Suprapubic skin (tissue), 4 donors: ENCODE measurements around the gene XXYLT1. TPM values are rescaled to one million over a fixed set of nuclear protein-coding genes. Genes with fewer than 3 reads are reported as not detected.

ENCODE experiments used
- DNase-seq, 2 donors: peaks; one replicate each; pipeline ENCODE4 v3.0.0-alpha.2; 2019; ENCODE audit warnings: low spot score in 2 of 2
- H3K27ac ChIP-seq: fragments of 200-600 bp; sonication (generic); one replicate; pipeline ENCODE4 v1.5.1; 2019
- H3K27me3 ChIP-seq: fragments of 200-600 bp; sonication (generic); one replicate; pipeline ENCODE4 v1.5.1; 2019
- H3K36me3 ChIP-seq: fragments of 200-600 bp; sonication (generic); one replicate; pipeline ENCODE4 v1.5.1; 2019
- H3K4me1 ChIP-seq: fragments of 200-600 bp; sonication (generic); one replicate; pipeline ENCODE4 v1.5.1; 2019
- H3K4me3 ChIP-seq: fragments of 200-600 bp; sonication (generic); one replicate; pipeline ENCODE4 v1.5.1; 2019; ENCODE audit warnings: mild to moderate bottlenecking
- H3K9me3 ChIP-seq: fragments of 200-600 bp; sonication (generic); one replicate; pipeline ENCODE4 v1.5.1; 2019
- CTCF ChIP-seq, 2 donors: fragments of 200-600 bp in 1 of 2; fragments of 450-650 bp in 1 of 2; sonication (generic) in 1 of 2; IDR thresholded peaks; one replicate each; pipeline ENCODE4 v1.5.1; 2016 to 2019; ENCODE audit warnings: antibody characterized with exemption in 2 of 2, mild to moderate bottlenecking in 1 of 2, moderate library complexity in 1 of 2
- EP300 ChIP-seq: sonication (generic); formaldehyde crosslinking; IDR thresholded peaks from one replicate; pipeline ENCODE4 v1.6.1; 2017; ENCODE audit warnings: antibody characterized with exemption
- POLR2A ChIP-seq, 2 donors: fragments of 450-650 bp; IDR thresholded peaks; one replicate each; pipeline ENCODE4 v1.6.1; 2017; ENCODE audit warnings: antibody characterized with exemption in 2 of 2, mild to moderate bottlenecking in 2 of 2, moderate library complexity in 2 of 2
- POLR2AphosphoS5 ChIP-seq, 3 donors: sonication (generic); formaldehyde crosslinking; IDR thresholded peaks; one replicate each; pipeline ENCODE4 v1.6.1; 2017; ENCODE audit warnings: antibody characterized with exemption in 3 of 3
- WGBS: methylation state at CpG from one replicate; pipeline ENCODE4 v1.1.5; 2018; 5-methylcytosine and 5-hydroxymethylcytosine counted together
- total RNA-seq, 4 donors: library from RNA; depleted of rRNA; stranded (reverse); fragments of >200 nt; gene quantifications; one replicate each; pipeline ENCODE4 v1.1.0, GENCODE V29; 2016

XXYLT1 gene
- total RNA-seq, 4 donors from 2014 or later: 8.0 to 19.4 (median 13.2) TPM

- H3K27ac ChIP-seq: peak overlapping the region; percentile 85
- DNase-seq: peak; percentile 88 to 92
- TF ChIP-seq POLR2A (IDR thresholded peaks at IDR 0.05) (no peak), POLR2AphosphoS5 (IDR thresholded peaks at IDR 0.05) (peak in 2 of 3 donors; percentile 56 to 81), CTCF (IDR thresholded peaks at IDR 0.05) (peak; percentile 81 to 95), EP300 (no peak)
- no peaks in the 10 kb centered on the region for H3K27me3 ChIP-seq
- peaks cover 26% of the 10 kb centered on the region for H3K4me1 ChIP-seq
- under 1% methylated on average over 21 of the region's 30 CpGs for WGBS
- no peaks in the 10 kb centered on the region for H3K9me3 ChIP-seq
- H3K36me3 ChIP-seq: no peaks in the 10 kb centered on the region
- peak overlapping the region; percentile 73 for H3K4me3 ChIP-seq
Observed at GRCh38 chr3:195271410-195272243, 668 bp upstream of the XXYLT1 start.

- 4% methylated on average over 15 of the region's 52 CpGs for WGBS
- DNase-seq: no peak
- H3K4me1 ChIP-seq: peaks cover 26% of the 10 kb centered on the region
Observed at GRCh38 chr3:195270079-195270816, 711 bp downstream of the XXYLT1 start.

GRCh38 chr3:195269375-195270078 is 1.4 kb downstream of the XXYLT1 start:
- DNase-seq: no peak
- Histone ChIP-seq H3K27ac (no peak overlapping the region), H3K4me3 (peak overlapping the region; percentile 73), H3K27me3 (no peaks in the 10 kb centered on the region), H3K36me3 (no peaks in the 10 kb centered on the region), H3K4me1 (peaks cover 26% of the 10 kb centered on the region), H3K9me3 (no peaks in the 10 kb centered on the region)
- TF ChIP-seq EP300 (no peak), POLR2AphosphoS5 (IDR thresholded peaks at IDR 0.05) (no peak), POLR2A (IDR thresholded peaks at IDR 0.05) (no peak), CTCF (IDR thresholded peaks at IDR 0.05) (no peak)
- WGBS: 66% methylated on average over 5 of the region's 5 CpGs

More at GRCh38 chr3:195270079-195270816, 711 bp downstream of the XXYLT1 start:
- TF ChIP-seq CTCF (IDR thresholded peaks at IDR 0.05): no peak
- peak overlapping the region; percentile 85 for H3K27ac ChIP-seq
- H3K27me3 ChIP-seq: no peaks in the 10 kb centered on the region
- no peaks in the 10 kb centered on the region for H3K36me3 ChIP-seq
- H3K9me3 ChIP-seq: no peaks in the 10 kb centered on the region
- H3K4me3 ChIP-seq: peak overlapping the region; percentile 73

- WGBS: 92% methylated on average over 11 of the region's 11 CpGs
- TF ChIP-seq POLR2AphosphoS5 (IDR thresholded peaks at IDR 0.05): no peak
- TF ChIP-seq CTCF (IDR thresholded peaks at IDR 0.05): no peak
- TF ChIP-seq EP300: no peak
- no peak for TF ChIP-seq POLR2A (IDR thresholded peaks at IDR 0.05)
- Histone ChIP-seq H3K27ac (no peak overlapping the region), H3K4me3 (no peak overlapping the region), H3K27me3 (no peaks in the 10 kb centered on the region), H3K36me3 (no peaks in the 10 kb centered on the region), H3K4me1 (peaks cover 34% of the 10 kb centered on the region), H3K9me3 (no peaks in the 10 kb centered on the region)
- no peak for DNase-seq
Observed at GRCh38 chr3:195268576-195269309, 2.2 kb downstream of the XXYLT1 start.
